ENCODE results near the gene CRY1.

DNA sequence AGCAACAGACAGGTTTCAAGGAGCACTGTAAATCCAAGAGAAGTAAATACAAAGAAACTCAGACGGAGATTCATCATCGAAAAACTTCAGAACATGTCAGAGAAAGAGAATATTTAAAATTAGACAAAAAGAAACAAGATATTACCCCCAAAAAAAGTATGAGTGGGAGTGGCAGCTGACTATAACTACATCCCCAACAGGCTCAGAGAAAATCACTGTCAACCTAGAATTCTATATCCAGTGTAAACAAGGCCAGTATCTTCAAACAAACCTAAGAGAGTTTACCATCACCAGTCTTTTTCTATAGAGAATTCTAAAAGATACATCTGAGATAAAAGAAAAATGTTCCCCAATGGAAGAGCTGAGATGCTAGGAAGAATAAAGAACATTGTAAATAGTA, 39.6 kb downstream of the CRY1 start:
- TF ChIP-seq TAF1 (IDR thresholded peaks at IDR 0.05; ENCODE audit: low read depth, low read length) (no peak), POLR2A (IDR thresholded peaks at IDR 0.05; ENCODE audit: low read depth, low read length) (no peak)
